Measurements from ENCODE around the gene GJC1.
"Not testable (repeated sequence)": the region's sequence is repeated elsewhere in the genome, so short reads cannot be mapped to it uniquely, and the experiment has no call there.

The GJC1 gene

GRCh38 chr17:44757918-44758413 is 72.1 kb downstream of the GJC1 start:
- DNase-seq: no peak

DNA sequence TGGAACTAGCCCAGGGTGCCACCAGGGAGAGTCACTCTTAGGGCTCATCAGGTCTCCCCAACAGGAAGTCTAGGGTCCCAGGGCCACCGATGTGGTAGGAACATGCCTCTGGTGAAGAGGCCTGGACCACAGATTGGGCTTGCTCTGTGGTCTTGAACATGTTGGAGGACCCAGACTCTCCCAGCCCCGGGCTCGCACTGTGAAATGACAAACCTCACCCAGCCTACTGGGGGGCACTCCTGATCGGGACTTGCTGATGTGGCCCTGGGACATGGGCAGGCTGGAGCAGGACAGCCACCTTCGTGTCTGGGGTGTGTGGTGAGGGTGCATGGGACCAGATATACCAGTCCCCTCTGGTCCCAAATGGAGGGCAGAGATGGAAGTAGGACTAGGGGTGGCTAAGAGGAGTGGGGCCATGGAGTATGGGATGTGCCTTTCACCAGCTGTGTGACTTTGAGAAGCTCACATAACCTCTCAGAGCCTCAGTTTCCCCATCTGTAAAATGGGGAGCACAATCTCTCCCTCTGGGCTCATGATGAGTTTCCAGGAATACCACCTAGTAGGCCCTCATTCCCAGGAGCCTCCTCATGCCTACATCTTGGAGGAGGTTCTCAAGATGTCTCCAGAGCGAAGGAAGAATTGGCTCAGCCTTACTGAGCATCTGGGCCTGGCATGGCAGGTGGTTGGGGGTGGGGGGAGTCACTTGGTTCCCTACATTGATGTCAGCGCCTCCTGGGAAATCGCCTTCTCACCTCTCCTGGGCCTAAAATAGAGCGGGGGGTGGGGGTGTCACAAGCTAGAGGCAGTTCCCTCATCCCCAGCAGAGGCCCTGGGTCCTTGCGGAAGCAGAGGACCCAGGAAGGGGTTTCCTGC is 72.8 kb downstream of the GJC1 start:
- no peak for DNase-seq

DNA sequence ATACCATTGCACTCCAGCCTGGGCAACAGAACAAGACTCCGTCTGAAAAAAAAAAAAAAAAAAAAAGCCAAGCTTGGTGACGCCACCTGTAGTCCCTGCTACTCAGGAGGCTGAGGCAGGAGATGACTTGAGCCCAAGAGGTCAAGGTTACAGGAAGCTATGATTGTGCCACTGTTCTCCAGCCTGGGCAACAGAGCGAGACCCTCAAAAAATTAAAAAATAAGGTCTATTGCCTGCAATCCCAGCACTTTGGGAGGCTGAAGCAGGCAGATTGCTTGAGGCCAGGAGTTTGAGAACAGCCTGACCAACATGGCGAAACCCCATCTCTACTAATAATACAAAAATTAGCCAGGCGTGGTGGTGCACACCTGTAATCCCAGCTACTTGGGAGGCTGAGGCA is 74.9 kb downstream of the GJC1 start:
- not testable (repeated sequence) for DNase-seq

GRCh38 chr17:44754276-44754675 is 75.8 kb downstream of the GJC1 start:
- DNase-seq: no peak

DNA sequence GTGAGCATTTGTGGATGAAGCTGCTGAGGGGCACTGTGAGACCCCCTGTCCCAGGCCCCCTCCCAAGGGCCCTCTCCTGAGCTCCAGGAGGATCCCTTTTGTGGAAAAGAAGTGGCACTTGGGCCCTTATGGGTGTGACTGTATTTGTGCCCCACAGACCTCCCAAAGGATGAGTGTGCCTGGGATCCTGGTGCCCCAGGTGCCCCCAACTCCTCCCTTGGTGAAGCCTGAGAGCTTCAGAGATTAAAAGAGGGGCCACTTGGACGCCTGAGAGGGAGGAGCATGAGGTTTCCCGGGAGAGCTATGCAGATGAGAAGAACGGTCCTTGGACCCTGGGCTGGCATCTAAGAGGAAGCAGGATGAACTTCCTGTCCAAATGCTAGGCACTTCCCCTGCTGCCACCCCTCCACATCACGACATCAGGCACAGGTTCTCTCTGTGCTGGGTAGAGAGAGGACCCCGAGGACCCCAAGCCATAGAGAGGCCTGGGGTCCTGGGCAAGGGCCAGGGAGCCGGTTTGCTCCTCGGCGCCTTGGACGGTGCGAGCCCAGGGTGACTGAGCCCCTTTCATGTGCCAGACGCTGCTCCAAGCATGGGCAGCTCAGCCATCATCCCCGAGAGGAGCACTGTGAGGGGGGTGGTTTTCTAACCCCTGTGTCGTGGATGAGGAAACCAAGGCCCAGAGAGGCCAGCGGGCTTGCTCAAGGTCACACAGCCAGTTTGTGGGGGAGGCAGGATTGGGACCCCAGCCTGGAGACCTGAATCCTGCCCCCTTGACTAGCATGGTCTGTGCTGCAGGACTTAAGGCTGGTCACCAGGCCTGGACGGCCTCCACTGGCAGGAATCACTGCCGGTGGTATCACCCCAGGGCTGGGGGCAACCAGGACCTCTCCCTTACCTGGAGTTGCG is 76.9 kb downstream of the GJC1 start:
- no peak for DNase-seq

GRCh38 chr17:44751806-44752205 is 78.3 kb downstream of the GJC1 start:
- DNase-seq: no peak

DNA sequence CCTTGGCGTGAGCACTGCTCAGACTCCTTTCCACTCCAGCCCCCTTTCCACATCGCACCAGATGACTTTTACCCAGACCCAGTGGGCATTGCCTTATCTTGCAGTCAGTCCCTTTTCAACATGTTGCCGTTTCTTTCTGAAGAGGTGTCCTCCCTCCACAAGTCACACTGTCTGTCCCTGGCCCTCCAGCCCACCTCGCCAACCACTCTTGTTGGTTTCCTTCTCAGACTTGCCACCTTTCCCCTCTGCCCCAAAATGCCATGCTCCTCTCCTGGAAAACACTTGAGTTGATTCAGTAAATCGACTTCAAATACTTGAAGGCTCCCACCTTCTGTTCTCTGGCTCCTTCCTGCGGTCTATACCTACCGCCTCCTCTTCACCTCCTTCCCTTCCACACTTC is 78.8 kb downstream of the GJC1 start:
- DNase-seq: no peak

GRCh38 chr17:44749980-44750318 is 80.1 kb downstream of the GJC1 start:
- DNase-seq: no peak

DNA sequence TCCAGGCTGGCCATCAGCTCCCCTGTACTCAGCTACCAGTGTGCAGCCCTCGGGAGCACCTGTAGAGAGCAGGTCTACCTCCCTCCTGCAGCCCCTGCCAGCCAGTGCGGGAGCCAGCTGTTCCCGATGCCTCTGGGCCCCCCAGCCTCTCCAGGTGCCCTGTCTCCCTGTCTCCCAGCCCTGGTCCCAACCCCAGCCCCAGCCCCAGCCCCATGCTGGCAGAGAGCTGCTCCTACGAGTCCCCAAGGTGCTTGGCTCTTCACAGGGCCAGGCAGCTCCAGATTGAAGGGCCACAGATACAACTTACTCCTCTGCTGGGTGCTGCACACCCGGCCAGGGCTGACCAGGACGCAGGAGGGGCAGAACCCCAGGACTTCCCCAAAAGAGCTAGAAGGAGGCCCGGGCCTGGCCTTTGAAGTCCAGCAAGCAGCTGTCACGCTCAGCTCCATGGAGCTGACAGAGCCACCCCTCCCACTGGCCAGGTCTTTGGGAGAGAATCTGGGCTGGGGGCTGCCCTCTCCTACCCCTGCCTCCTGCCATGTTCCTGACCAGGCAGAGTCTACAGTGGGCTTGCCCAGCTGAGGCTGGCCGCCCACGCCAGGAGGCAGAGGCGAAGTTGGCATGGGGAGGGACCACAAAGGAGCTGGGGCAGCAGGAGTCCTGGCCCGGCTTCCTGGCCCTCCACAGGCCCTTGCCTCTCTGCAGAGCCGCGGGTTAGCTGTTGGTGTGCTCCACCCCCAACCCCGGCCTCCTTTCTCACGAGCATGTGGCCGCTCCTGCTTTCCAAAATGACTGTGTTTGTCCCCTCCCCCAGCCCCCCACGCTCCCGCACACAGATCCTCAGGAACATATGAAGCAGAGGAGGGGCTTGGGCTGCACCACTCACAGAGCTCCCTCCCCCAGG is 80.8 kb downstream of the GJC1 start:
- DNase-seq: no peak
